IgD-negative memory B cell (primary cell): ENCODE measurements around the gene NUMB. TPM values are rescaled to one million over a fixed set of nuclear protein-coding genes. Genes with fewer than 3 reads are reported as not detected.
"Not testable (repeated sequence)": the region's sequence is repeated elsewhere in the genome, so short reads cannot be mapped to it uniquely, and the experiment has no call there.

Source experiments
- H3K27ac Mint-ChIP-seq, 3 donors: one replicate each; pipeline ENCODE4 v1.8.0; 2020 to 2022; ENCODE audit warnings: mild to moderate bottlenecking in 3 of 3, mixed read lengths in 3 of 3, moderate library complexity in 1 of 3
- H3K27me3 Mint-ChIP-seq: one replicate; pipeline ENCODE4 v1.8.0; 2021; ENCODE audit warnings: mixed read lengths
- H3K36me3 Mint-ChIP-seq: one replicate; pipeline ENCODE4 v1.8.0; 2020; ENCODE audit warnings: mild to moderate bottlenecking, mixed read lengths
- H3K4me1 Mint-ChIP-seq, 3 donors: one replicate each; pipeline ENCODE4 v1.8.0; 2020 to 2022; ENCODE audit warnings: mixed read lengths in 3 of 3, mild to moderate bottlenecking in 1 of 3
- H3K4me3 Mint-ChIP-seq, 4 donors: one replicate each; pipeline ENCODE4 v1.8.0; 2020 to 2022; ENCODE audit warnings: mild to moderate bottlenecking in 4 of 4, mixed read lengths in 4 of 4, moderate library complexity in 3 of 4
- H3K9me3 Mint-ChIP-seq, 3 donors: one replicate each; pipeline ENCODE4 v1.8.0; 2020 to 2021; ENCODE audit warnings: mixed read lengths in 3 of 3, mild to moderate bottlenecking in 1 of 3
- polyA plus RNA-seq: library from polyadenylated mRNA; unstranded; fragments of 300-500 nt; fragmentation: Illumina TruSeq; gene quantifications from one replicate; pipeline ENCODE4 v1.2.3, GENCODE V29; 2021

NUMB gene
- polyA plus RNA-seq, 1 donor from 2014 or later, result 58.3 TPM

GRCh38 chr14:73457041-73457923 lies 1.1 kb downstream of the NUMB start:
- H3K27ac Mint-ChIP-seq, result peak overlapping the region; percentile 63 to 95 (median 87)
- peak overlapping the region; percentile 91 to 100 (median 98) for H3K4me3 Mint-ChIP-seq
- no peaks in the 10 kb centered on the region for H3K9me3 Mint-ChIP-seq
- H3K27me3 Mint-ChIP-seq, result no peaks in the 10 kb centered on the region
- H3K4me1 Mint-ChIP-seq, result peaks cover 31 to 44% (median 37%) of the 10 kb centered on the region in 3 donors
- H3K36me3 Mint-ChIP-seq, result peaks cover 4% of the 10 kb centered on the region

- Mint-ChIP-seq H3K27me3 (no peaks in the 10 kb centered on the region), H3K36me3 (peaks cover 4% of the 10 kb centered on the region), H3K9me3 (no peaks in the 10 kb centered on the region), H3K4me1 (peaks cover 30 to 46% (median 35%) of the 10 kb centered on the region in 3 donors), H3K4me3 (peak overlapping the region in 3 of 4 donors; percentile 69 to 83 (median 74)), H3K27ac (peak overlapping the region in 1 of 3 donors; percentile 79)
These were observed 3.1 kb downstream of the NUMB start for GRCh38 chr14:73455294-73455693.

- Mint-ChIP-seq H3K4me3 (peak overlapping the region in 3 of 4 donors; percentile 57 to 94 (median 85)), H3K36me3 (peaks cover 3% of the 10 kb centered on the region), H3K9me3 (no peaks in the 10 kb centered on the region), H3K27ac (peak overlapping the region; percentile 9 to 65 (median 10)), H3K4me1 (peaks cover 30 to 39% (median 33%) of the 10 kb centered on the region in 3 donors), H3K27me3 (no peaks in the 10 kb centered on the region)
These were observed 5.8 kb downstream of the NUMB start for GRCh38 chr14:73452341-73453186.

- no peak overlapping the region for H3K4me3 Mint-ChIP-seq
- peaks cover 3% of the 10 kb centered on the region for H3K36me3 Mint-ChIP-seq
- no peaks in the 10 kb centered on the region for H3K27me3 Mint-ChIP-seq
- H3K27ac Mint-ChIP-seq, result no peak overlapping the region
- peaks cover 13 to 18% (median 14%) of the 10 kb centered on the region in 3 donors for H3K4me1 Mint-ChIP-seq
- no peaks in the 10 kb centered on the region for H3K9me3 Mint-ChIP-seq
These were observed 14.6 kb downstream of the NUMB start for GRCh38 chr14:73443758-73444157.

- Mint-ChIP-seq H3K27me3 (no peaks in the 10 kb centered on the region), H3K4me1 (peaks cover 16 to 21% (median 20%) of the 10 kb centered on the region in 3 donors), H3K36me3 (peaks cover 3% of the 10 kb centered on the region), H3K27ac (no peak overlapping the region), H3K4me3 (peak overlapping the region in 1 of 4 donors; percentile 47), H3K9me3 (no peaks in the 10 kb centered on the region)
These were observed 17.1 kb downstream of the NUMB start for GRCh38 chr14:73441286-73441685.

- Mint-ChIP-seq H3K27ac (no peak overlapping the region), H3K9me3 (no peaks in the 10 kb centered on the region), H3K4me1 (peaks cover 21 to 26% (median 24%) of the 10 kb centered on the region in 3 donors), H3K27me3 (no peaks in the 10 kb centered on the region), H3K36me3 (peaks cover 3% of the 10 kb centered on the region), H3K4me3 (no peak overlapping the region)
These were observed 19.4 kb downstream of the NUMB start for GRCh38 chr14:73438993-73439392.

GRCh38 chr14:73437206-73437605 lies 21.1 kb downstream of the NUMB start:
- Mint-ChIP-seq H3K4me3 (no peak overlapping the region), H3K4me1 (peaks cover 28 to 32% (median 29%) of the 10 kb centered on the region in 3 donors), H3K27ac (no peak overlapping the region), H3K36me3 (no peaks in the 10 kb centered on the region), H3K9me3 (no peaks in the 10 kb centered on the region), H3K27me3 (no peaks in the 10 kb centered on the region)

- Mint-ChIP-seq H3K9me3 (no peaks in the 10 kb centered on the region), H3K4me1 (peaks cover 28 to 29% (median 29%) of the 10 kb centered on the region in 3 donors), H3K36me3 (no peaks in the 10 kb centered on the region), H3K27me3 (no peaks in the 10 kb centered on the region), H3K4me3 (no peak overlapping the region), H3K27ac (no peak overlapping the region)
These were observed 26.2 kb downstream of the NUMB start for GRCh38 chr14:73432124-73432523.

GRCh38 chr14:73428353-73428824 lies 30.0 kb downstream of the NUMB start:
- H3K9me3 Mint-ChIP-seq, result no peaks in the 10 kb centered on the region
- H3K4me3 Mint-ChIP-seq, result peak overlapping the region in 1 of 4 donors; percentile 37
- H3K4me1 Mint-ChIP-seq, result peaks cover 30 to 32% (median 31%) of the 10 kb centered on the region in 3 donors
- no peaks in the 10 kb centered on the region for H3K27me3 Mint-ChIP-seq
- peak overlapping the region in 1 of 3 donors; percentile 89 for H3K27ac Mint-ChIP-seq
- no peaks in the 10 kb centered on the region for H3K36me3 Mint-ChIP-seq

- Mint-ChIP-seq H3K27me3 (no peaks in the 10 kb centered on the region), H3K27ac (peak overlapping the region; percentile 61 to 89 (median 86)), H3K9me3 (no peaks in the 10 kb centered on the region), H3K4me1 (peaks cover 28 to 33% (median 32%) of the 10 kb centered on the region in 3 donors), H3K36me3 (no peaks in the 10 kb centered on the region), H3K4me3 (peak overlapping the region in 3 of 4 donors; percentile 47 to 60 (median 48))
These were observed 30.7 kb downstream of the NUMB start for GRCh38 chr14:73427516-73428264.

- H3K27me3 Mint-ChIP-seq, result no peaks in the 10 kb centered on the region
- H3K36me3 Mint-ChIP-seq, result no peaks in the 10 kb centered on the region
- peak overlapping the region in 2 of 4 donors; percentile 47 to 60 for H3K4me3 Mint-ChIP-seq
- peak overlapping the region in 2 of 3 donors; percentile 61 to 86 for H3K27ac Mint-ChIP-seq
- H3K9me3 Mint-ChIP-seq, result no peaks in the 10 kb centered on the region
- H3K4me1 Mint-ChIP-seq, result peaks cover 30 to 36% (median 35%) of the 10 kb centered on the region in 3 donors
These were observed 31.5 kb downstream of the NUMB start for GRCh38 chr14:73426877-73427276.

- peak overlapping the region in 3 of 4 donors; percentile 41 to 77 (median 52) for H3K4me3 Mint-ChIP-seq
These were observed 33.9 kb downstream of the NUMB start for GRCh38 chr14:73424453-73424852.

GRCh38 chr14:73423092-73423491 lies 35.3 kb downstream of the NUMB start:
- peaks cover 26 to 33% (median 31%) of the 10 kb centered on the region in 3 donors for H3K4me1 Mint-ChIP-seq
- not testable (repeated sequence) for H3K9me3 Mint-ChIP-seq, H3K27me3 Mint-ChIP-seq, H3K36me3 Mint-ChIP-seq, H3K27ac Mint-ChIP-seq
- peak overlapping the region in 1 of 4 donors; percentile 77 for H3K4me3 Mint-ChIP-seq

More at GRCh38 chr14:73424453-73424852, 33.9 kb downstream of the NUMB start:
- Mint-ChIP-seq H3K36me3 (peaks cover 2% of the 10 kb centered on the region), H3K27me3 (no peaks in the 10 kb centered on the region), H3K9me3 (no peaks in the 10 kb centered on the region), H3K27ac (peak overlapping the region; percentile 1 to 83 (median 14)), H3K4me1 (peaks cover 30 to 40% (median 36%) of the 10 kb centered on the region in 3 donors)

GRCh38 chr14:73422515-73422914 lies 35.8 kb downstream of the NUMB start:
- Mint-ChIP-seq H3K4me1 (peaks cover 22 to 30% (median 27%) of the 10 kb centered on the region in 3 donors), H3K27ac (peak overlapping the region in 1 of 3 donors; percentile 13), H3K27me3 (no peaks in the 10 kb centered on the region), H3K9me3 (no peaks in the 10 kb centered on the region), H3K36me3 (peaks cover 2% of the 10 kb centered on the region), H3K4me3 (peak overlapping the region in 3 of 4 donors; percentile 17 to 50 (median 48))
